ENCODE measurements around the gene NEDD8.

Gene NEDD8

DNA sequence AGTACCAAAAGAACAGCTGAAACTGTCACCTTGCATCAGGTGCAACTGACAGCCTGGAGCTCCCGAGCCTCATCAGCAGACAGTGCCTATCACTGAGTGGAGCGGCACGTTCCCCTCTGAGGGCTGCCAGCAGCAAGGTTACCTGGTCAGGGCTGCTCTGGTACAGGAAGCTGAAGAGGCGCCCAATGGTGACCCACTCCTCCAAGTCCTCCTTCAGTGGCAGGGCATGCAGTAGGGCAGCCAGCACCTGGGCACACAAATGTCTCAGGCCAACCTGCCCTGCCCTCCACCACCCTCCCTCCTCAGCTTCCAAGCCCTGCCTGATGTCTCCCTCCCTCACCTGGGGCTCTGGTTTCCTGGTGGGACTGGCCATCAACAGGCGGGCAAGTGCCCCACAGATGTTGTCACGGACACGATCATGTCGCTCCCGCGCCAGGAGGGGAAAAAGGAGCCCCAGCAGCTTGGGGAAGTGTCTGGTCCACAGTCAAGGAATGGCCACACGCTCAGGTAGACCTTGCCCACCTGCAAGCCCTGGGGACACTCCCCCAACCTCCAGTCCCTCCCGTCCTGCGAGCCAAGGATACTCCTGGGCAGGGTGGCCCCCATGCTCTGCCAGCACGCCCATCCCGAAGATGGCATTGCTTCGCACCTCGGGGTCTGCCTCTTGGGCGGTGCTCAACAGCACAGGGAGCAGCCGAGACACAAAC is 50.6 kb downstream of the NEDD8 start:
- Histone ChIP-seq H3K4me1 (ENCODE audit: control insufficient read depth in 2 of 2, insufficient read depth in 1 of 2, low read depth in 1 of 2, low read length in 2 of 2) (no peaks in the 10 kb centered on the region), H3K4me3 (ENCODE audit: low read length in 2 of 2) (no peak overlapping the region), H3K9ac (ENCODE audit: low read depth, low read length, poor library complexity) (peak overlapping the region; percentile 44), H3K36me3 (replicated peaks in 1 of 2; ENCODE audit: control insufficient read depth in 2 of 2, insufficient read depth in 2 of 2, low read length in 2 of 2) (peaks cover 85 to 94% of the 10 kb centered on the region in 2 donors), H3K27ac (replicated peaks; ENCODE audit: low read length) (no peak overlapping the region), H4K8ac (ENCODE audit: low read depth, low read length) (no peak overlapping the region), H3K79me1 (ENCODE audit: low read depth, low read length) (peaks cover 5% of the 10 kb centered on the region), H3K9me3 (replicated peaks in 1 of 2; ENCODE audit: control insufficient read depth in 2 of 2, insufficient read depth in 1 of 2, low read depth in 1 of 2, low read length in 2 of 2) (no peaks in the 10 kb centered on the region), H2AFZ (ENCODE audit: low read length) (no peak overlapping the region), H2BK5ac (ENCODE audit: low read length) (no peak overlapping the region), H3K27me3 (ENCODE audit: control insufficient read depth in 3 of 3, insufficient read depth in 3 of 3, low read depth in 1 of 3, low read length in 3 of 3) (no peaks in the 10 kb centered on the region), H2BK15ac (ENCODE audit: low read length) (no peak overlapping the region), H4K91ac (ENCODE audit: low read depth, low read length, poor library complexity) (no peak overlapping the region), H3K18ac (ENCODE audit: low read length) (no peak overlapping the region), H2AK5ac (ENCODE audit: low read depth, low read length) (no peak overlapping the region), H2BK120ac (ENCODE audit: low read depth, low read length) (no peak overlapping the region), H3K14ac (ENCODE audit: low read length) (no peak overlapping the region), H2BK12ac (ENCODE audit: low read length) (no peak overlapping the region), H3K4me2 (ENCODE audit: insufficient read depth, low read length, poor library complexity, severe bottlenecking) (no peak overlapping the region), H3K23ac (ENCODE audit: low read depth, low read length, poor library complexity) (peak overlapping the region; percentile 43), H3K4ac (ENCODE audit: low read length) (no peak overlapping the region)
- DNase-seq (ENCODE audit: low spot score) = no peak
- no CpG with 5 or more reads among the region's 19 CpGs for WGBS, 2 donors (ENCODE audit: extremely low coverage in 2 of 2, insufficient read length in 2 of 2, insufficient replicate concordance in 1 of 2)

DNA sequence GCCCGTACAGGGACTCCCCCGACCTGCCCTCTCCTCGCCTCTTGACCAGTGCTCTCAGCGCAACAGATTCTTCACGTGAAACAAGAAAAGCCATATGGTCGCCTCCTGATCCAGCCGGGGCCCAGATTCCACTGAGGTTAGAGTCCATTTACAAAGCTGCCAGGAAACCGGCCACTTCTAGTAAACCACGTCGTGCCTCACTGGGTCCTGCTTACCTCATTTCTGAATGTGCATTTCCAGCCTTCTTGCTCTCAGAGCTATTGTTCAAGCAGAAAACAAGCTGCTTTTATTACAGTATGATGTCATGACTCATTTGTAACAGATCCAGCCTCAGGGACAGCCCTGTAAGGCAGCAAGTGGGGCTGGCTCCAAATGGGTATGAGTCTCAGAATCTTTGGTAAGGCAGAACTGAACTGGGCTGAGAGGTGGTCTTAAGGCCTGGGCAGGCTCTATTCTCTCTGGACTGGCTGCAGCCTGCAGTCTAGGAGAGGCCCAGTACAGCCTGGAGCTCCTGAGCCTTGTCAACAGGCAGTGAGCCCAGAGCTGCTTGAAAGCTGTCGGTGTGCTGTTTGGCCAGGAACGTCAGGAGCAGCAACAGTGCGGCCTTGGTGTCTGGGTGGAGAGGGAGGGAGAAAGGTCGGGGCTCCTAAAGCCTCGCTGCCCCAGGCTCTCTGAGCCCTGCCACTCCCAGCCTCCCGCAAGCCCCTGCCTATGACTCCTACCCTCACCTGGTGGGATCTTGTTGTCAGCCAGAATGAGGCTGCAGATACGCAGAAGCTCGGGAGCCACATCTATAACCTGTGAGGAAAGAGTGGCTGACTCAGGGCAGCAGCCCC is 52.0 kb downstream of the NEDD8 start:
- H3K4me3 ChIP-seq (ENCODE audit: low read length in 2 of 2) = no peak overlapping the region
- no peak overlapping the region for H2AK5ac ChIP-seq (ENCODE audit: low read depth, low read length)
- no peak overlapping the region for H3K4me2 ChIP-seq (ENCODE audit: insufficient read depth, low read length, poor library complexity, severe bottlenecking)
- H2BK5ac ChIP-seq (ENCODE audit: low read length) = peak overlapping the region; percentile 66
- peaks cover 5% of the 10 kb centered on the region for H3K79me1 ChIP-seq (ENCODE audit: low read depth, low read length)
- no peak overlapping the region for H3K14ac ChIP-seq (ENCODE audit: low read length)
- H3K4me1 ChIP-seq (ENCODE audit: control insufficient read depth in 2 of 2, insufficient read depth in 1 of 2, low read depth in 1 of 2, low read length in 2 of 2) = no peaks in the 10 kb centered on the region
- H2BK15ac ChIP-seq (ENCODE audit: low read length) = no peak overlapping the region
- H3K36me3 ChIP-seq (replicated peaks in 1 of 2; ENCODE audit: control insufficient read depth in 2 of 2, insufficient read depth in 2 of 2, low read length in 2 of 2) = peaks cover 76 to 80% of the 10 kb centered on the region in 2 donors
- no peak for DNase-seq (ENCODE audit: low spot score)
- H3K4ac ChIP-seq (ENCODE audit: low read length) = no peak overlapping the region
- H3K23ac ChIP-seq (ENCODE audit: low read depth, low read length, poor library complexity) = no peak overlapping the region
- H3K18ac ChIP-seq (ENCODE audit: low read length) = no peak overlapping the region
- no peak overlapping the region for H4K91ac ChIP-seq (ENCODE audit: low read depth, low read length, poor library complexity)
- H2BK120ac ChIP-seq (ENCODE audit: low read depth, low read length) = no peak overlapping the region
- no peak overlapping the region for H3K27ac ChIP-seq (replicated peaks; ENCODE audit: low read length)
- H3K9me3 ChIP-seq (replicated peaks in 1 of 2; ENCODE audit: control insufficient read depth in 2 of 2, insufficient read depth in 1 of 2, low read depth in 1 of 2, low read length in 2 of 2) = no peaks in the 10 kb centered on the region
- no peaks in the 10 kb centered on the region for H3K27me3 ChIP-seq (ENCODE audit: control insufficient read depth in 3 of 3, insufficient read depth in 3 of 3, low read depth in 1 of 3, low read length in 3 of 3)
- no CpG with 5 or more reads among the region's 18 CpGs for WGBS, 2 donors (ENCODE audit: extremely low coverage in 2 of 2, insufficient read length in 2 of 2, insufficient replicate concordance in 1 of 2)
- H2BK12ac ChIP-seq (ENCODE audit: low read length) = no peak overlapping the region
- peak overlapping the region; percentile 17 for H4K8ac ChIP-seq (ENCODE audit: low read depth, low read length)
- H3K9ac ChIP-seq (ENCODE audit: low read depth, low read length, poor library complexity) = peak overlapping the region; percentile 60
- no peak overlapping the region for H2AFZ ChIP-seq (ENCODE audit: low read length)

- H2BK120ac ChIP-seq (ENCODE audit: low read depth, low read length) = no peak overlapping the region
- H3K4ac ChIP-seq (ENCODE audit: low read length) = no peak overlapping the region
- no peak overlapping the region for H4K91ac ChIP-seq (ENCODE audit: low read depth, low read length, poor library complexity)
- no peak overlapping the region for H4K8ac ChIP-seq (ENCODE audit: low read depth, low read length)
- H2BK12ac ChIP-seq (ENCODE audit: low read length) = no peak overlapping the region
- H3K4me2 ChIP-seq (ENCODE audit: insufficient read depth, low read length, poor library complexity, severe bottlenecking) = no peak overlapping the region
- no peak overlapping the region for H2BK15ac ChIP-seq (ENCODE audit: low read length)
- no peaks in the 10 kb centered on the region for H3K27me3 ChIP-seq (ENCODE audit: control insufficient read depth in 3 of 3, insufficient read depth in 3 of 3, low read depth in 1 of 3, low read length in 3 of 3)
- DNase-seq (ENCODE audit: low spot score) = no peak
- no peak overlapping the region for H3K9ac ChIP-seq (ENCODE audit: low read depth, low read length, poor library complexity)
- peak overlapping the region; percentile 66 for H2BK5ac ChIP-seq (ENCODE audit: low read length)
- no peak overlapping the region for H3K27ac ChIP-seq (replicated peaks; ENCODE audit: low read length)
- H3K4me3 ChIP-seq (ENCODE audit: low read length in 2 of 2) = no peak overlapping the region
- no peak overlapping the region for H2AK5ac ChIP-seq (ENCODE audit: low read depth, low read length)
- H3K36me3 ChIP-seq (replicated peaks in 1 of 2; ENCODE audit: control insufficient read depth in 2 of 2, insufficient read depth in 2 of 2, low read length in 2 of 2) = peaks cover 71 to 73% of the 10 kb centered on the region in 2 donors
- peaks cover 5% of the 10 kb centered on the region for H3K79me1 ChIP-seq (ENCODE audit: low read depth, low read length)
- H3K18ac ChIP-seq (ENCODE audit: low read length) = no peak overlapping the region
- no peak overlapping the region for H3K23ac ChIP-seq (ENCODE audit: low read depth, low read length, poor library complexity)
- H2AFZ ChIP-seq (ENCODE audit: low read length) = no peak overlapping the region
- H3K4me1 ChIP-seq (ENCODE audit: control insufficient read depth in 2 of 2, insufficient read depth in 1 of 2, low read depth in 1 of 2, low read length in 2 of 2) = no peaks in the 10 kb centered on the region
- WGBS, 2 donors (ENCODE audit: extremely low coverage in 2 of 2, insufficient read length in 2 of 2, insufficient replicate concordance in 1 of 2) = no CpG with 5 or more reads among the region's 14 CpGs
- H3K9me3 ChIP-seq (replicated peaks in 1 of 2; ENCODE audit: control insufficient read depth in 2 of 2, insufficient read depth in 1 of 2, low read depth in 1 of 2, low read length in 2 of 2) = no peaks in the 10 kb centered on the region
- no peak overlapping the region for H3K14ac ChIP-seq (ENCODE audit: low read length)
These were observed 52.7 kb downstream of the NEDD8 start for GRCh38 chr14:24179294-24179960.
